Keratinocyte (primary cell): ENCODE measurements around the gene EGFL8. TPM values are rescaled to one million over a fixed set of nuclear protein-coding genes. Genes with fewer than 3 reads are reported as not detected.

ENCODE experiments used
- DNase-seq: peaks from one replicate; pipeline ENCODE4 v3.0.0-alpha.2; 2011; ENCODE audit warnings: low read depth, missing footprints, low spot score
- FAIRE-seq: peaks from 2 replicates; lab custom pipeline; 2011; peaks lifted over from hg19 to GRCh38; lab: Jason Lieb, UNC
- H2AFZ ChIP-seq: 2 replicates; pipeline ENCODE4 v1.6.0; 2012; ENCODE audit warnings: low read length, control low read depth, inconsistent platforms; ENCODE audit not compliant: control insufficient read depth
- H3K27ac ChIP-seq: 2 replicates; pipeline ENCODE4 v1.5.1; 2011; ENCODE audit warnings: low read length; ENCODE audit not compliant: control insufficient read depth, insufficient read depth
- H3K27me3 ChIP-seq: 3 replicates; pipeline ENCODE4 v1.6.0; 2011; ENCODE audit warnings: low read length; ENCODE audit not compliant: control insufficient read depth, insufficient read depth; ENCODE audit errors: extremely low read depth
- H3K36me3 ChIP-seq, 2 experiments: 2 replicates in 1 of 2; 3 replicates in 1 of 2; pipeline ENCODE4 v1.5.1; 2011; ENCODE audit warnings: low read length in 2 of 2, mild to moderate bottlenecking in 1 of 2; ENCODE audit not compliant: control insufficient read depth in 2 of 2, insufficient read depth in 2 of 2; ENCODE audit errors: extremely low read depth in 1 of 2
- H3K4me1 ChIP-seq: 3 replicates; pipeline ENCODE4 v1.5.1; 2011; ENCODE audit warnings: low read length; ENCODE audit not compliant: control insufficient read depth, insufficient read depth; ENCODE audit errors: extremely low read depth
- H3K4me2 ChIP-seq: 3 replicates; pipeline ENCODE4 v1.6.0; 2011; ENCODE audit warnings: low read depth, low read length; ENCODE audit not compliant: control insufficient read depth, insufficient read depth; ENCODE audit errors: extremely low read depth
- H3K4me3 ChIP-seq, 3 experiments: fragments of 200-600 bp in 1 of 3; sonication (generic) in 1 of 3; 2 replicates in 2 of 3; 3 replicates in 1 of 3; pipeline ENCODE4 v1.5.1; 2011 to 2016; ENCODE audit warnings: low read length in 3 of 3, mild to moderate bottlenecking in 3 of 3, control low read depth in 2 of 3, inconsistent platforms in 1 of 3, low read depth in 1 of 3, mixed read lengths in 1 of 3, mixed run types in 1 of 3, moderate library complexity in 1 of 3; ENCODE audit not compliant: control insufficient read depth in 2 of 3, insufficient read depth in 2 of 3; ENCODE audit errors: extremely low read depth in 1 of 3
- H3K79me2 ChIP-seq: 2 replicates; pipeline ENCODE4 v1.6.0; 2012; ENCODE audit warnings: low read length; ENCODE audit not compliant: control insufficient read depth, insufficient read depth
- H3K9ac ChIP-seq: 3 replicates; pipeline ENCODE4 v1.6.0; 2011; ENCODE audit warnings: low read length; ENCODE audit not compliant: control insufficient read depth, insufficient read depth; ENCODE audit errors: extremely low read depth
- H3K9me1 ChIP-seq: 3 replicates; pipeline ENCODE4 v1.6.0; 2011; ENCODE audit warnings: low read length; ENCODE audit not compliant: control insufficient read depth, insufficient read depth; ENCODE audit errors: extremely low read depth
- H3K9me3 ChIP-seq: 2 replicates; pipeline ENCODE4 v1.5.1; 2012; ENCODE audit warnings: low read depth, low read length; ENCODE audit not compliant: control insufficient read depth
- H4K20me1 ChIP-seq: 3 replicates; pipeline ENCODE4 v1.6.0; 2011; ENCODE audit warnings: low read length; ENCODE audit not compliant: control insufficient read depth, insufficient read depth; ENCODE audit errors: extremely low read depth
- EZH2 ChIP-seq: IDR thresholded peaks from one replicate; pipeline ENCODE4 v1.6.1; 2012; ENCODE audit warnings: inconsistent platforms, mild to moderate bottlenecking, low read length, moderate library complexity
- dilution Hi-C: fragments of 300-500 bp; cut with MboI; formaldehyde crosslinking; loops from one replicate; pipeline ENCODE4 v1.7.0; 2020; ENCODE audit warnings: low sequenced_read_pairs; ENCODE audit not compliant: extremely low pct_ligation_motif_present
- polyA plus RNA-seq, 5 experiments: library from polyadenylated mRNA; depleted of rRNA in 3 of 5; stranded (reverse) in 3 of 5; stranded (forward) in 1 of 5; unstranded in 1 of 5; fragments of >200 nt; gene quantifications; 1 replicate in 1 of 5; 2 replicates in 3 of 5; 3 replicates in 1 of 5; pipeline versions ENCODE4 v1.2.1 to v1.2.3, GENCODE V29; 2011 to 2012; ENCODE audit warnings: missing spikeins in 2 of 5, low read depth in 1 of 5, low replicate concordance in 1 of 5
- TF ChIP-seq, protein P1 (sequence below), 3 experiments: IDR thresholded peaks in 1 of 3; conservative IDR thresholded peaks in 1 of 3; optimal IDR thresholded peaks in 1 of 3; 2 replicates in 2 of 3; 3 replicates in 1 of 3; pipeline versions ENCODE3 to v1.5.1; 2011; ENCODE audit warnings: low read length in 3 of 3, mild to moderate bottlenecking in 3 of 3, moderate library complexity in 2 of 3, control low read depth in 1 of 3, inconsistent platforms in 1 of 3; ENCODE audit not compliant: insufficient read depth in 2 of 3; ENCODE audit errors: extremely low read depth in 1 of 3

EGFL8 gene
- polyA plus RNA-seq, 1 donor (not counting 4 experiments of a cell fraction or from before 2014, with no cell fraction given), result 3.7 TPM

DNA sequence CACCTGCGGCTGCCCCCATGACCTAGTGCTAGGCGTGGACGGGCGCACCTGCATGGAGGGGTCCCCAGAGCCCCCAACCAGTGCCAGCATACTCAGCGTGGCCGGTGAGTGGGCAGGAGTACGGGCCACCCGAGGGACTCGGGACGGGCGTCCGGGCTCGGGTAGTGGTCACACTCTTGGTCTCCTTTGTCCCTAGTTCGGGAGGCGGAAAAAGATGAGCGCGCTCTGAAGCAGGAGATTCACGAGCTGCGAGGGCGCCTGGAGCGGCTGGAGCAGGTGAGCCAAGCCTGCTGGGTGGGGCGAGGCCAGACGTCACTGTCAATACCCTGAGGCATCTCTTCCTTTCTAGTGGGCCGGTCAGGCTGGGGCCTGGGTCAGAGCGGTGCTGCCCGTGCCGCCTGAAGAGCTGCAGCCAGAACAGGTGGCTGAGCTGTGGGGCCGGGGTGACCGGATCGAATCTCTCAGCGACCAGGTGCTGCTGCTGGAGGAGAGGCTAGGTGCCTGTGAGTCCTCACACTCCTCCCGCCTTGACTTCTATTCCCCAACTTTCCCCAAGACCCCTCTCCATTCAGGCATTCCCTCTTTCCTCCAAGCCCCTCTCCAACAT lies 2.9 kb downstream of the EGFL8 start:
- no peak overlapping the region for H3K4me3 ChIP-seq
- dilution Hi-C loops, result no loop called here
- H3K9me1 ChIP-seq, result no peaks in the 10 kb centered on the region
- no peak overlapping the region for H3K4me2 ChIP-seq
- no peak for TF ChIP-seq EZH2
- TF ChIP-seq, protein P1, sequence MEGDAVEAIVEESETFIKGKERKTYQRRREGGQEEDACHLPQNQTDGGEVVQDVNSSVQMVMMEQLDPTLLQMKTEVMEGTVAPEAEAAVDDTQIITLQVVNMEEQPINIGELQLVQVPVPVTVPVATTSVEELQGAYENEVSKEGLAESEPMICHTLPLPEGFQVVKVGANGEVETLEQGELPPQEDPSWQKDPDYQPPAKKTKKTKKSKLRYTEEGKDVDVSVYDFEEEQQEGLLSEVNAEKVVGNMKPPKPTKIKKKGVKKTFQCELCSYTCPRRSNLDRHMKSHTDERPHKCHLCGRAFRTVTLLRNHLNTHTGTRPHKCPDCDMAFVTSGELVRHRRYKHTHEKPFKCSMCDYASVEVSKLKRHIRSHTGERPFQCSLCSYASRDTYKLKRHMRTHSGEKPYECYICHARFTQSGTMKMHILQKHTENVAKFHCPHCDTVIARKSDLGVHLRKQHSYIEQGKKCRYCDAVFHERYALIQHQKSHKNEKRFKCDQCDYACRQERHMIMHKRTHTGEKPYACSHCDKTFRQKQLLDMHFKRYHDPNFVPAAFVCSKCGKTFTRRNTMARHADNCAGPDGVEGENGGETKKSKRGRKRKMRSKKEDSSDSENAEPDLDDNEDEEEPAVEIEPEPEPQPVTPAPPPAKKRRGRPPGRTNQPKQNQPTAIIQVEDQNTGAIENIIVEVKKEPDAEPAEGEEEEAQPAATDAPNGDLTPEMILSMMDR (optimal IDR thresholded peaks at IDR 0.05 in 1 of 3, IDR thresholded peaks at IDR 0.05 in 1 of 3, conservative IDR thresholded peaks at IDR 0.05 in 1 of 3; ENCODE audit: extremely low read depth in 1 of 3, insufficient read depth in 2 of 3, low read length in 3 of 3), result no peak
- no peak for DNase-seq
- no peak overlapping the region for H2AFZ ChIP-seq
- H3K27me3 ChIP-seq, result no peaks in the 10 kb centered on the region
- peaks cover 19 to 27% of the 10 kb centered on the region in 2 experiments for H3K36me3 ChIP-seq
- H3K4me1 ChIP-seq, result peaks cover under 1% of the 10 kb centered on the region
- no peak for FAIRE-seq
- H3K79me2 ChIP-seq, result no peaks in the 10 kb centered on the region
- no peak overlapping the region for H3K9ac ChIP-seq
- H3K9me3 ChIP-seq, result no peaks in the 10 kb centered on the region
- H4K20me1 ChIP-seq, result no peaks in the 10 kb centered on the region
- no peak overlapping the region for H3K27ac ChIP-seq

DNA sequence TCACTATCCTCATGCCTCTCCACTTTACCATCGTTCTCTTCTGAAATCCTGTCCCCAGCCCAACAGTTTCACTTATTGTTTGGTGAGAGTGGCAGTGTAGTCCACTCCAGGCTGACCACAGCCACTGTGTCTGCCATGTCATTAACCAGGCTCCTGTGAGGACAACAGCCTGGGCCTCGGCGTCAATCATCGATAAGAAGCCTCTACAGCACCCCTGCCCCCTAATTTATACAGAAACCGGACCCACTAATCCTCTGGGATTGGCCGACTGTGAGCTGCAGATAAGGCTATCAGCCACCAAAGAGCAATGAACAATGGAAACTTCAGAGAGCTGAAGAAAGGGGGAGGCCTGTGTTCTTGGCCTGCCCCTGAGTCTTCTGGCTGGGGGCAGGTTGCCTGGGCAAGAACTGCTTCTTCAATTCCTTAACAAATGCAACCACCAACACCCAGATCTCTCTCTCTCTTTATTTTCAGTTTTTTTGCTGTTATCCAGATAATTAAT lies 3.4 kb downstream of the EGFL8 start:
- Histone ChIP-seq H3K4me1 (peaks cover 6% of the 10 kb centered on the region), H3K36me3 (peaks cover 19 to 26% of the 10 kb centered on the region in 2 experiments), H3K27ac (no peak overlapping the region), H3K79me2 (peaks cover under 1% of the 10 kb centered on the region), H3K9me3 (no peaks in the 10 kb centered on the region), H3K9ac (no peak overlapping the region), H2AFZ (no peak overlapping the region), H3K4me3 (no peak overlapping the region), H3K27me3 (no peaks in the 10 kb centered on the region), H3K4me2 (no peak overlapping the region), H4K20me1 (no peaks in the 10 kb centered on the region), H3K9me1 (no peaks in the 10 kb centered on the region)
- dilution Hi-C loops, result no loop called here
- TF ChIP-seq EZH2, result no peak
- TF ChIP-seq, protein P1 (optimal IDR thresholded peaks at IDR 0.05 in 1 of 3, IDR thresholded peaks at IDR 0.05 in 1 of 3, conservative IDR thresholded peaks at IDR 0.05 in 1 of 3; ENCODE audit: extremely low read depth in 1 of 3, insufficient read depth in 2 of 3, low read length in 3 of 3), result no peak
- DNase-seq (no peak), FAIRE-seq (no peak)
